HCT116 (cell line): Measurements from ENCODE around the gene GALNT15. TPM values are rescaled to one million over a fixed set of nuclear protein-coding genes. Genes with fewer than 3 reads are reported as not detected.

Experiments used
- ATAC-seq: fragments of 200-7000 bp; cut with Tn5 transposase; 2 replicates; pipeline ENCODE4 v1.9.1; 2020; ENCODE audit warnings: mild to moderate bottlenecking, moderate library complexity
- BruUV-seq: library from RNA; stranded (reverse); fragments of 400-500 nt; replicated peaks from 2 replicates; lab custom pipeline; 2021; lab: Mats Ljungman, UMichigan
- CTCF ChIA-PET: fragments of 300-600 bp; sonication (Branson Sonifier 250); formaldehyde crosslinking; loops from one replicate; lab custom pipeline; 2021; ENCODE audit warnings: antibody characterized with exemption; lab: Charles Lee
- POLR2A ChIA-PET: fragments of 300-600, 350-600 bp; sonication (Branson Sonifier 250); formaldehyde crosslinking; loops from one replicate; lab custom pipeline; 2021; ENCODE audit warnings: antibody characterized with exemption; lab: Charles Lee
- RAD21 ChIA-PET, 2 experiments: fragments of 300-600 bp; sonication (Branson Sonifier 250); formaldehyde crosslinking; loops; one replicate each; lab custom pipeline; 2023; ENCODE audit warnings: low total read pairs in 2 of 2; ENCODE audit not compliant: uncharacterized antibody in 2 of 2, unreplicated experiment in 2 of 2, low non-redundant PET in 1 of 2; lab: Charles Lee
- DNase-seq: peaks from one replicate; pipeline ENCODE4 v3.0.0-alpha.2; 2010; ENCODE audit warnings: low read depth, low spot score
- H2AFZ ChIP-seq: fragments of 200-600 bp; shearing (Covaris generic), sonication (generic); 2 replicates; pipeline ENCODE4 v1.6.1; 2017; ENCODE audit warnings: low read depth, mixed run types, mixed read lengths, antibody characterized with exemption, low read length; ENCODE audit not compliant: poor library complexity, severe bottlenecking
- H3K27ac ChIP-seq: 2 replicates; pipeline ENCODE4 v1.5.1; 2012; ENCODE audit warnings: low read depth, low read length
- H3K27me3 ChIP-seq: fragments of 200-600 bp; sonication (generic); 2 replicates; pipeline ENCODE4 v1.6.1; 2016; ENCODE audit warnings: mixed run types, low read length, mixed read lengths; ENCODE audit not compliant: insufficient read depth
- H3K36me3 ChIP-seq, 2 experiments: fragments of 200-500 bp in 1 of 2; fragments of 200-600 bp in 1 of 2; sonication (Bioruptor generic) in 1 of 2; sonication (generic) in 1 of 2; 2 replicates each; pipeline versions ENCODE4 v1.5.1 to v1.6.1; 2014 to 2016; ENCODE audit warnings: low read length in 2 of 2, inconsistent platforms in 1 of 2, mixed read lengths in 1 of 2, mixed run types in 1 of 2; ENCODE audit not compliant: insufficient read depth in 2 of 2, control insufficient read depth in 1 of 2
- H3K4me1 ChIP-seq, 2 experiments: fragments of 200-600 bp in 1 of 2; sonication (generic) in 1 of 2; 2 replicates each; pipeline versions ENCODE4 v1.5.1 to v1.6.1; 2012 to 2017; ENCODE audit warnings: low read length in 2 of 2, inconsistent platforms in 1 of 2, mild to moderate bottlenecking in 1 of 2, mixed read lengths in 1 of 2, mixed run types in 1 of 2, moderate library complexity in 1 of 2; ENCODE audit not compliant: insufficient read depth in 2 of 2, control insufficient read depth in 1 of 2
- H3K4me2 ChIP-seq: fragments of 200-600 bp; sonication (generic); 2 replicates; pipeline ENCODE4 v1.6.1; 2017; ENCODE audit warnings: mixed run types, low read length, mixed read lengths
- H3K4me3 ChIP-seq, 2 experiments: fragments of 200-600 bp in 1 of 2; sonication (generic) in 1 of 2; replicated peaks in 1 of 2; 2 replicates each; pipeline ENCODE4 v1.5.1; 2011 to 2016; ENCODE audit warnings: low read length in 2 of 2, control low read depth in 1 of 2, low read depth in 1 of 2, mild to moderate bottlenecking in 1 of 2, mixed read lengths in 1 of 2, mixed run types in 1 of 2
- H3K79me2 ChIP-seq: fragments of 200-600 bp; sonication (generic); 2 replicates; pipeline ENCODE4 v1.6.1; 2017; ENCODE audit warnings: mild to moderate bottlenecking, mixed run types, low read length, moderate library complexity, mixed read lengths; ENCODE audit not compliant: insufficient read depth
- H3K9ac ChIP-seq: fragments of 200-600 bp; sonication (generic); 2 replicates; pipeline ENCODE4 v1.6.1; 2016; ENCODE audit warnings: low read length, mixed read lengths
- H3K9me2 ChIP-seq: fragments of 200-600 bp; sonication (generic), shearing (Covaris generic); 2 replicates; pipeline ENCODE4 v1.6.1; 2017; ENCODE audit warnings: mixed run types, mild to moderate bottlenecking, moderate library complexity; ENCODE audit not compliant: insufficient read depth
- H3K9me3 ChIP-seq, 2 experiments: fragments of 200-500 bp in 1 of 2; fragments of 200-600 bp in 1 of 2; sonication (Bioruptor generic) in 1 of 2; sonication (generic) in 1 of 2; 2 replicates each; pipeline ENCODE4 v1.6.1; 2014 to 2017; ENCODE audit warnings: low read length in 2 of 2, mixed read lengths in 2 of 2, inconsistent platforms in 1 of 2, low read depth in 1 of 2, mild to moderate bottlenecking in 1 of 2, mixed run types in 1 of 2, moderate library complexity in 1 of 2; ENCODE audit not compliant: control insufficient read depth in 1 of 2, insufficient read depth in 1 of 2
- H4K20me1 ChIP-seq: fragments of 200-600 bp; sonication (generic), shearing (Covaris generic); 2 replicates; pipeline ENCODE4 v1.6.1; 2017; ENCODE audit warnings: mixed run types, mild to moderate bottlenecking, moderate library complexity; ENCODE audit not compliant: insufficient read depth
- CEBPB ChIP-seq: IDR thresholded peaks from 2 replicates; pipeline ENCODE4 v1.6.1; 2012; ENCODE audit warnings: low read depth
- EGR1 ChIP-seq: IDR thresholded peaks from 2 replicates; pipeline ENCODE4 v1.6.1; 2012; ENCODE audit warnings: low read depth
- EZH2 ChIP-seq: fragments of 200-600 bp; sonication (generic); IDR thresholded peaks from 2 replicates; pipeline ENCODE4 v1.6.1; 2017; ENCODE audit warnings: antibody characterized with exemption, mixed run types
- EZH2phosphoT487 ChIP-seq: fragments of 200-600 bp; IDR thresholded peaks from 2 replicates; pipeline ENCODE4 v1.6.1; 2018; ENCODE audit warnings: antibody characterized with exemption, borderline replicate concordance
- POLR2A ChIP-seq: IDR thresholded peaks from 2 replicates; pipeline ENCODE4 v1.7.0; 2011; ENCODE audit warnings: borderline replicate concordance; ENCODE audit not compliant: insufficient read depth, insufficient read length; ENCODE audit errors: extremely low read depth
- RAD21 ChIP-seq: IDR thresholded peaks from 2 replicates; pipeline ENCODE4 v1.6.1; 2012; ENCODE audit warnings: low read depth, mild to moderate bottlenecking
- ZNF274 ChIP-seq: fragments of 200-500 bp; sonication (Bioruptor generic); IDR thresholded peaks from 2 replicates; pipeline ENCODE4 v1.6.1; 2014; ENCODE audit warnings: mild to moderate bottlenecking, low read depth, low read length, inconsistent platforms
- intact Hi-C: fragments of 100-400 bp; cut with micrococcal nuclease; formaldehyde crosslinking; loops from 2 replicates; pipeline ENCODE4 v1.10.0; 2022
- total RNA-seq: library from RNA; stranded (reverse); gene quantifications from one replicate; pipeline ENCODE4 v1.2.1, GENCODE V29; 2021; ENCODE audit not compliant: unreplicated experiment
- TF ChIP-seq, protein P1 (sequence below): IDR thresholded peaks from 2 replicates; pipeline ENCODE4 v1.6.1; 2011; ENCODE audit warnings: mild to moderate bottlenecking, low read length, moderate library complexity; ENCODE audit not compliant: insufficient replicate concordance; ENCODE audit errors: extremely low read depth

Gene GALNT15
- total RNA-seq, 1 experiment from 2014 or later = 0.05 TPM

GRCh38 chr3:16173283-16174025, 1.0 kb upstream of the GALNT15 start:
- no peak overlapping the region for H3K27ac ChIP-seq
- no peaks in the 10 kb centered on the region for H4K20me1 ChIP-seq
- no peak overlapping the region for H2AFZ ChIP-seq
- H3K4me3 ChIP-seq = no peak overlapping the region
- H3K4me1 ChIP-seq = peaks cover 0 to 5% of the 10 kb centered on the region in 2 experiments; a peak in 1 of 4 replicates
- no peaks in the 10 kb centered on the region for H3K36me3 ChIP-seq
- no peaks in the 10 kb centered on the region for H3K9me3 ChIP-seq
- no peak for ATAC-seq
- BruUV-seq = no TSS peak
- H3K9ac ChIP-seq = no peak overlapping the region
- ChIA-PET RAD21 (no interaction called here), POLR2A (no interaction called here), CTCF (no interaction called here)
- H3K9me2 ChIP-seq = no peaks in the 10 kb centered on the region
- no peak for DNase-seq
- TF ChIP-seq, protein P1, sequence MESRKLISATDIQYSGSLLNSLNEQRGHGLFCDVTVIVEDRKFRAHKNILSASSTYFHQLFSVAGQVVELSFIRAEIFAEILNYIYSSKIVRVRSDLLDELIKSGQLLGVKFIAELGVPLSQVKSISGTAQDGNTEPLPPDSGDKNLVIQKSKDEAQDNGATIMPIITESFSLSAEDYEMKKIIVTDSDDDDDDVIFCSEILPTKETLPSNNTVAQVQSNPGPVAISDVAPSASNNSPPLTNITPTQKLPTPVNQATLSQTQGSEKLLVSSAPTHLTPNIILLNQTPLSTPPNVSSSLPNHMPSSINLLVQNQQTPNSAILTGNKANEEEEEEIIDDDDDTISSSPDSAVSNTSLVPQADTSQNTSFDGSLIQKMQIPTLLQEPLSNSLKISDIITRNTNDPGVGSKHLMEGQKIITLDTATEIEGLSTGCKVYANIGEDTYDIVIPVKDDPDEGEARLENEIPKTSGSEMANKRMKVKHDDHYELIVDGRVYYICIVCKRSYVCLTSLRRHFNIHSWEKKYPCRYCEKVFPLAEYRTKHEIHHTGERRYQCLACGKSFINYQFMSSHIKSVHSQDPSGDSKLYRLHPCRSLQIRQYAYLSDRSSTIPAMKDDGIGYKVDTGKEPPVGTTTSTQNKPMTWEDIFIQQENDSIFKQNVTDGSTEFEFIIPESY = no peak
- H3K4me2 ChIP-seq = no peak overlapping the region
- no peaks in the 10 kb centered on the region for H3K79me2 ChIP-seq
- H3K27me3 ChIP-seq = no peaks in the 10 kb centered on the region
- intact Hi-C loops = no loop called here

DNA sequence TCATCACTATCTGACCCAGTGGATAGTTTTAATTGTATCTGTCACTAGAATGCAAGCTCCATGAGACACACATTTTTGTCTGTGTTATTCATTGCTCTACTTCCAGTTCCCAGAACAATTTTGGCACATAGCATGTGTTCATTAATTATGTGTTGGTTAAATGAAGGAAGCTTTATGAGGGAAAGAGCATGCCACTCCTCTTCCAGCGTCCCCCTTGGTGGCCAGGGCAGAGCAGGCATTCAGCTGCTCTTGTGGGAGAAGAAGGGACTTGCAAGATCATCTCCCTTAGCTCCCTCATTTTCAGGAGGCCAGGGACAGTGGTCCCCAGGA, 489 bp upstream of the GALNT15 start:
- Histone ChIP-seq H3K4me3 (no peak overlapping the region), H3K9me2 (no peaks in the 10 kb centered on the region), H3K9me3 (no peaks in the 10 kb centered on the region), H3K27me3 (no peaks in the 10 kb centered on the region), H3K36me3 (no peaks in the 10 kb centered on the region), H3K4me1 (peaks cover 0 to 9% of the 10 kb centered on the region in 2 experiments; a peak in 1 of 4 replicates), H2AFZ (no peak overlapping the region), H4K20me1 (no peaks in the 10 kb centered on the region), H3K27ac (no peak overlapping the region), H3K9ac (no peak overlapping the region), H3K4me2 (no peak overlapping the region), H3K79me2 (no peaks in the 10 kb centered on the region)
- CTCF ChIA-PET = no interaction called here
- RAD21 ChIA-PET = no interaction called here
- BruUV-seq = no TSS peak
- TF ChIP-seq EZH2phosphoT487 = no peak
- TF ChIP-seq EZH2 = no peak
- TF ChIP-seq POLR2A = no peak
- TF ChIP-seq CEBPB = no peak
- no peak for TF ChIP-seq EGR1
- TF ChIP-seq RAD21 = no peak
- TF ChIP-seq ZNF274 = no peak
- intact Hi-C loops = no loop called here
- POLR2A ChIA-PET = no interaction called here
- ATAC-seq (no peak), DNase-seq (no peak)
